HG02884 (cell line): ENCODE results near the gene SSU72.
"Not testable (repeated sequence)": the region's sequence is repeated elsewhere in the genome, so short reads cannot be mapped to it uniquely, and the experiment has no call there.

ENCODE experiments used
- ATAC-seq: cut with Tn5 transposase; IDR thresholded peaks from one replicate; pipeline ENCODE4 v1.9.1; 2021; ENCODE audit warnings: mild to moderate bottlenecking, moderate library complexity; ENCODE audit not compliant: unreplicated experiment

Gene SSU72

GRCh38 chr1:1596493-1597274 is 22.0 kb upstream of the SSU72 start:
- no peak for ATAC-seq

DNA sequence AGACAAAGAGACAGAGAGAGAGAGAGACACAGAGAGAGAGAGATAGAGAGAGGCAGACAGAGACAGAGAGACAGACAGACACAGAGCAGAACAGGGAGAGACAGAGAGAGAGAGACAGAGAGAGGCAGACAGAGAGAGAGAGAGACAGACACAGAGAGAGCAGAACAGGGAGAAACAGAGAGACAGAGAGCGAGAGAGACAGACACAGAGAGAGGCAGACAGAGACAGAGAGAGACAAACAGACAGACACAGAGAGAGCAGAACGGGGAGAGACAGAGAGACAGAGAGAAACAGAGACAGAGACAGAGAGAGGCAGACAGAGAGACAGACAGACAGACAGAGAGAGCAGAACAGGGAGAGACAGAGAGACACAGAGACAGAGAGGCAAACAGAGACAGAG is 20.7 kb upstream of the SSU72 start:
- ATAC-seq: not testable (repeated sequence)

GRCh38 chr1:1594602-1595260 is 20.1 kb upstream of the SSU72 start:
- no peak for ATAC-seq

GRCh38 chr1:1593834-1594601 is 19.4 kb upstream of the SSU72 start:
- ATAC-seq: no peak

DNA sequence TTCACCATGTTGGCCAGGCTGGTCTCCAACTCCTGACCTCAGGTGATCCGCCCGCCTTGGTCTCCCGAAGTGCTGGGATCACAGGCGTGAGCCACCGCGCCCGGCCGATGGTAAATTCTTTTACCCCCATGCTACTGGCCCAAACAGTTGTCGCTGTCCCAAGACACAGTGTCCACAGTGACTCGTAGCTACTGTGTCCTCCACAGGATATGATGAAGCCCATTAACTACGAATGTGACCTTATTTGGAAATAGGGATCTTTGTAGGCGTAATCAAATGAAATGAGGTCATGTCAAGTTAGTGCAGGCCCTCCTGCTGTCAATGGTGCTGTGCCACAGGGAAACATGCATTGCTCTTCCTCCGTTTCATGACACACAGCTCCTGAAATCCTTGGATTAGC is 16.8 kb upstream of the SSU72 start:
- ATAC-seq: no peak

DNA sequence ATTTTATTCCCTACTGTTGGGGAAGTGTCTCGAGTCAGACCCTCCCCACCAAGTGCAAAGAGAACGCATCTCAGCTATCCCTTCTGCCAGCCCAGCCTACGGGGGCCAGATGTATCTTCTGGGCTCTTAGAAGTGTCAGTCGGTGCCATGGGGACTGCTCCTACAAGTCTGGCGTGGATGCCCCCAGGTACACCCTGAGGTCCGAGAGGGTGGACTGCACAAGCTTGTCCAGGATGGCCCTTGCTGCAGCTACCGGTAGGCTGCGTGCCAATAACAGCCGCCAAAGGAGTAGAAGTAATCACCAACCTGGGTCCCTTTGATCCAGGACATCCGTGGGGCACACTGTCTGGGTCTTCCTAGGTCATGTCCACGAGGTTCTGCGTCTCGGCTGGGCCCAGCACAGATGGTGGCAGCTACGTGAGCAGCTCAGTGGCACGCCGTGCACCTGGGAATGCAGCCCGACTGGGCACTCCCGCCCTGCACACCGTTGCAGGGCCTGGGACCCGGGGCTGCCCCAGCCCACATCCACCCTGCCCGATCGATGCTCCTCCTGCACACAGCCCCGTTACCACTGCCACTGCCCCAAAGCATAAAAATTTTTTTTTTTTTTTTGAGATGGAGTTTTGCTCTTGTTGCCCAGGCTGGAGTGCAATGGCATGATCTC is 8.8 kb upstream of the SSU72 start:
- no peak for ATAC-seq

DNA sequence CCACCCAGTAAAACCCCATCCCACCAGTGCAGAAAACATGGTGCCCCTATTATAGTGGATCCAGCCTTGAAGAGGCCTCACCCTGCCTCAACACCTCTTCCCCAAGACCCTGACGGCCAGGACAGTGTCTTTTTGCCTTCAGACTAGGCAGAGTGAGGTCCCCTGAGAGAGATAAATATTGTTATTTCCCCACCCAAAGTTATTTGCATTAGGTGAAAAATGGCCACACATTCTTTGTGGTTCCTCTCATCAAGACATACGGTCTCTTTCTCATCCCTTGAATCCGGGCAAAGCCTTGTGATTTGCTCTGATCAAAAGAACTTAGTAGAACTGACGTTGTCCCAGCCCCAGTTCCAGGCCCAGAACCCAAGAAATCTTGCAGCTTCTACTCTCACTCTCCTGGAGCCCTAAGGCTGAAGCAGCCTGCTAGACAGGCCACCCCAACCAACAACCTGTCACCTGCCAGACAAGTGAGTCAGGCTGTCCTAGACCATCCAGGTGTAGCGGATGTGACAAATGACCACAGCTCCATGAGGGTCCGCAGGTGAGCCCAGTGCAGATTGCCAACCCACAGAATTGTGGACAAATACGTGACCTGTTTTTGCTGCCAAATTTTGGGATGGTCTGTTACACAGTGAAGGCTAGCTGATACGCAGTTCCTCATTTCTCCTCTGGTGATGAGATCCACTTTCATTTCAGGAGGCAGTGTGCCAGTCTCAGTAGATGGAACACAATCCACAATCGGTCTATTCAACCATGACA is 8.1 kb upstream of the SSU72 start:
- no peak for ATAC-seq

GRCh38 chr1:1578371-1578940 is 3.8 kb upstream of the SSU72 start:
- no peak for ATAC-seq

DNA sequence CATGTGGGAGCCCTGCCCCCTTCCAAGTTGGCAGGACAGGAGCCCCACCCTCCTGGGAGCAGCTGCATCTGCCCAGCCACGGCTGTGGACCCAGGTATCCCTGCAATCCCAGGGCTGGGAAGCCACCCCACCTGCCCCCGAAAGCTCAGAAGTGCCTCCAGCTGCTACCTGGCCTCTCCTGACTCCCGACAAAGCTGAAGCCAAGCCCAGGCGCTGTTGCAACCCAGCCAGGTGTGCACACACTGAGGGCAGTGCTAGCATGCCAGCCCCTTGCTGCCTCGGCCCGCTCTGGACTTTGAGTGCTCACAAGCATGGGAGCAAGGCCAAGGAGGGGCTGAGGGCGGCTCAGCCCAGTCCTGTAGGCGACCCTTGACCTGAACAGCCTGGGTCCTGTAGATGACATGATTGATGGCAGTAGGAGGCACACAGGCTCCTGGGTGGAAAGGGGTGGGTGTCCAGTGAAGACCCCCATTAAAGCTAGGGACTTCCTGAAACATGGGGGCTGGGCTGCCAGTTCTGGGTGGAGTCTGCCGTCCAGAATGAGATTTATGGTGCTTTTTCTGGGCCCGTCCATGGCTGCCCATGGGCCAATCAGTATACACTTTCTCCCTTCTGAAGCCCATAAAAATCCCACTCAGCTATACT is 2.8 kb upstream of the SSU72 start:
- ATAC-seq: no peak

DNA sequence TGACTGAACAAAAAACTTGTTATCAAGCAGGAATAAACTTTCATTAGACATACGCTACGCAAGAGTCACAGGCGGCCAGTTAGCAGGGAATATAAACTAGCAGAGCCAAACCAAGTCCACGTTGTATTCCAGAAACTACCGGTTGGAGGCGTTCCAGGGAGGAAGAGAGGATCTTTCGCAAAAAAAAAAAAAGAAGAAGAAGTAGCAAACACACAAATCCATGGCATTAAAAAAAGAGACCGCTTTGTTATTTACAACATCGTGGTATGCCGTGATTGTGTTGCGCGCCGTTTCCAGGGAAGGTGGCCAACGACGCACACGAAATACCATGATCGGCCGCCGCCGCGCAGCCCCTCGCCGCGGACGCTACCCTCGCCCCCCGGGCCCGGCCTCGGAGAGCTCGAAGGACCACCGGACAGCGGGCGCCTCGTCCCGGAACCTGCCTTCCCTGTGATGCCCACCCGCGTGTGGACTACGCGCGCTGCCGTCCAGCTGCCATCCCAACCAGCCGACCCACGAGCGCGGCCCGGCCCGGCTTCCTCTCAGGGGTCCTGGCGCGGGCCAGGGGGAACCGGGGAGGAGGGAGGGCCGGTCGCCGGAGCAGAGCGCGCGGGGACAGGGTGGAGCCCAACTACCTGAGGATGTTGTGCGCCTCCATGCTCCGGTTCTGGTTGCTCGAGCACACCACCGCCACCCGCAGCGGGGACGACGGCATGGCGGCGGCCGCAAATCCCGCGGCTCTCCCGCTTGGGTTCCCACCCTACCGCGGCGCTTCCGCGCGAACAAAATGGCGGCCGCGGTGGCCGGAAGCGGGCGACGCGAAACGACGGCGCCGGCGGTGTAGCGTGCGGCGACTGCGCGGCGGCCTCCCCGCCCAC is 581 bp downstream of the SSU72 start:
- ATAC-seq: peak; percentile 53

DNA sequence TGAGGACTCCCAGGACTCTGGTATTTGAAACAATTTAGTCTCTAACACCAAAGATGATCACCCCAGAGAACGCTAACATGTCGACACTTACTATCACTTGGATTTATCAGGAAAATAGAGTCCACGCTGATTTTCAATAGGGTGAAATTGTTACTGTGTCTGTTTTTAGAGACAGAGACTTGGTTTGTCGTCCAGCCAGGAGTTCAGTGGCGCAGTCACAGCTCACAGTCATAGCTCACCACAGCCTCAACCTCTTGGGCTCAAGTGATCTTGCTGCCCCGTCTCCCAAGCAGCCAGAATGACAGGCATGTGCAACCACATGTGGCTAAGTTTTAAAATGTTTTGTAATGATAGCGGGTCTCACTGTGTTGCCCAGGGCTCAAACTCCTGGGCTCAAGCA is 5.3 kb downstream of the SSU72 start:
- no peak for ATAC-seq

GRCh38 chr1:1567891-1568291 is 6.8 kb downstream of the SSU72 start:
- no peak for ATAC-seq

GRCh38 chr1:1567152-1567875 is 7.3 kb downstream of the SSU72 start:
- ATAC-seq: no peak

- no peak for ATAC-seq
These were observed 9.3 kb downstream of the SSU72 start for GRCh38 chr1:1565340-1565739.

- no peak for ATAC-seq
These were observed 10.4 kb downstream of the SSU72 start for GRCh38 chr1:1564268-1564667.

- no peak for ATAC-seq
These were observed 11.0 kb downstream of the SSU72 start for GRCh38 chr1:1563688-1564087.

- ATAC-seq: no peak
These were observed 12.0 kb downstream of the SSU72 start for GRCh38 chr1:1562556-1563195.
